ENCODE data around the gene LGALS3BP. TPM values are rescaled to one million over a fixed set of nuclear protein-coding genes. Genes with fewer than 3 reads are reported as not detected.

LGALS3BP gene
- total RNA-seq, 1 experiment from 2014 or later = 507 TPM

GRCh38 chr17:78952706-78953105 is 27.0 kb downstream of the LGALS3BP start:
- peaks cover 21% of the 10 kb centered on the region for H3K4me1 ChIP-seq (replicated peaks; ENCODE audit: insufficient read depth)
- no TSS peak for BruUV-seq (replicated peaks)
- no peaks in the 10 kb centered on the region for H3K36me3 ChIP-seq (ENCODE audit: low read depth)
- no peaks in the 10 kb centered on the region for H3K9me3 ChIP-seq (ENCODE audit: insufficient read depth, low read depth)
- H3K4me2 ChIP-seq = no peak overlapping the region
- no peak overlapping the region for H3K4me3 ChIP-seq
- H2AFZ ChIP-seq = no peak overlapping the region
- intact Hi-C loops (cut with micrococcal nuclease; ENCODE audit: unreplicated experiment) = no loop called here
- peaks cover 11% of the 10 kb centered on the region; the same call in 1 of the 2 replicates for H3F3A ChIP-seq (ENCODE audit: insufficient read depth, low read depth)
- no peaks in the 10 kb centered on the region for H3K27me3 ChIP-seq (ENCODE audit: insufficient read depth, low read depth)
- CTCF ChIA-PET = interaction anchor here (0.6 kb wide), 1 partner anchor 560 kb away, joined by 3 read pairs; no protein-coding TSS in a partner anchor
- no peaks in the 10 kb centered on the region for H3K9me2 ChIP-seq (ENCODE audit: insufficient read depth)
- TF ChIP-seq CTCF (conservative IDR thresholded peaks at IDR 0.05) (no peak), EZH2 (IDR thresholded peaks at IDR 0.05; ENCODE audit: low read depth) (no peak)
- no peaks in the 10 kb centered on the region for H3K79me2 ChIP-seq (ENCODE audit: low read depth)
- POLR2A ChIA-PET (ENCODE audit: unreplicated experiment) = no interaction called here
- no peak for DNase-seq
- no peaks in the 10 kb centered on the region for H4K20me1 ChIP-seq (ENCODE audit: insufficient read depth)
- no peak overlapping the region for H3K27ac ChIP-seq

GRCh38 chr17:78951967-78952551 is 27.7 kb downstream of the LGALS3BP start:
- H3K9me2 ChIP-seq (ENCODE audit: insufficient read depth) = no peaks in the 10 kb centered on the region
- no peaks in the 10 kb centered on the region for H3K79me2 ChIP-seq (ENCODE audit: low read depth)
- H3K4me3 ChIP-seq = no peak overlapping the region
- no peak for DNase-seq
- peaks cover 8% of the 10 kb centered on the region; the same call in 1 of the 2 replicates for H3F3A ChIP-seq (ENCODE audit: insufficient read depth, low read depth)
- H3K4me2 ChIP-seq = no peak overlapping the region
- H3K4me1 ChIP-seq (replicated peaks; ENCODE audit: insufficient read depth) = peaks cover 15% of the 10 kb centered on the region
- no peaks in the 10 kb centered on the region for H3K36me3 ChIP-seq (ENCODE audit: low read depth)
- ChIA-PET CTCF (no interaction called here), POLR2A (ENCODE audit: unreplicated experiment) (no interaction called here)
- intact Hi-C loops (cut with micrococcal nuclease; ENCODE audit: unreplicated experiment) = no loop called here
- no TSS peak for BruUV-seq (replicated peaks)
- H4K20me1 ChIP-seq (ENCODE audit: insufficient read depth) = no peaks in the 10 kb centered on the region
- H3K27ac ChIP-seq = no peak overlapping the region
- no peak overlapping the region for H2AFZ ChIP-seq
- no peaks in the 10 kb centered on the region for H3K27me3 ChIP-seq (ENCODE audit: insufficient read depth, low read depth)
- H3K9me3 ChIP-seq (ENCODE audit: insufficient read depth, low read depth) = no peaks in the 10 kb centered on the region
- no peak for TF ChIP-seq CTCF (conservative IDR thresholded peaks at IDR 0.05)
- TF ChIP-seq EZH2 (IDR thresholded peaks at IDR 0.05; ENCODE audit: low read depth) = no peak

- H3K4me3 ChIP-seq = no peak overlapping the region
- no peaks in the 10 kb centered on the region for H3K79me2 ChIP-seq (ENCODE audit: low read depth)
- no peaks in the 10 kb centered on the region for H3K9me2 ChIP-seq (ENCODE audit: insufficient read depth)
- H3K4me1 ChIP-seq (replicated peaks; ENCODE audit: insufficient read depth) = peaks cover 3% of the 10 kb centered on the region
- intact Hi-C loops (cut with micrococcal nuclease; ENCODE audit: unreplicated experiment) = no loop called here
- DNase-seq = no peak
- H2AFZ ChIP-seq = no peak overlapping the region
- BruUV-seq (replicated peaks) = no TSS peak
- H3K36me3 ChIP-seq (ENCODE audit: low read depth) = no peaks in the 10 kb centered on the region
- H3K27me3 ChIP-seq (ENCODE audit: insufficient read depth, low read depth) = no peaks in the 10 kb centered on the region
- ChIA-PET CTCF (no interaction called here), POLR2A (ENCODE audit: unreplicated experiment) (no interaction called here)
- no peaks in the 10 kb centered on the region for H4K20me1 ChIP-seq (ENCODE audit: insufficient read depth)
- H3K9me3 ChIP-seq (ENCODE audit: insufficient read depth, low read depth) = no peaks in the 10 kb centered on the region
- TF ChIP-seq EZH2 (IDR thresholded peaks at IDR 0.05; ENCODE audit: low read depth) (no peak), CTCF (conservative IDR thresholded peaks at IDR 0.05) (no peak)
- no peaks in the 10 kb centered on the region for H3F3A ChIP-seq (ENCODE audit: insufficient read depth, low read depth)
- no peak overlapping the region for H3K4me2 ChIP-seq
- no peak overlapping the region for H3K27ac ChIP-seq
Observed at GRCh38 chr17:78950870-78951269, 28.9 kb downstream of the LGALS3BP start.

All from PC-9 (cell line).